Measurements from ENCODE around the gene CR1. TPM values are rescaled to one million over a fixed set of nuclear protein-coding genes. Genes with fewer than 3 reads are reported as not detected.

Gene CR1
- total and polyA plus RNA-seq, 2 of the 8 experiments (the other 6 are each of a cell fraction or from before 2014, with no cell fraction given): 0.15 to 0.22 TPM

DNA sequence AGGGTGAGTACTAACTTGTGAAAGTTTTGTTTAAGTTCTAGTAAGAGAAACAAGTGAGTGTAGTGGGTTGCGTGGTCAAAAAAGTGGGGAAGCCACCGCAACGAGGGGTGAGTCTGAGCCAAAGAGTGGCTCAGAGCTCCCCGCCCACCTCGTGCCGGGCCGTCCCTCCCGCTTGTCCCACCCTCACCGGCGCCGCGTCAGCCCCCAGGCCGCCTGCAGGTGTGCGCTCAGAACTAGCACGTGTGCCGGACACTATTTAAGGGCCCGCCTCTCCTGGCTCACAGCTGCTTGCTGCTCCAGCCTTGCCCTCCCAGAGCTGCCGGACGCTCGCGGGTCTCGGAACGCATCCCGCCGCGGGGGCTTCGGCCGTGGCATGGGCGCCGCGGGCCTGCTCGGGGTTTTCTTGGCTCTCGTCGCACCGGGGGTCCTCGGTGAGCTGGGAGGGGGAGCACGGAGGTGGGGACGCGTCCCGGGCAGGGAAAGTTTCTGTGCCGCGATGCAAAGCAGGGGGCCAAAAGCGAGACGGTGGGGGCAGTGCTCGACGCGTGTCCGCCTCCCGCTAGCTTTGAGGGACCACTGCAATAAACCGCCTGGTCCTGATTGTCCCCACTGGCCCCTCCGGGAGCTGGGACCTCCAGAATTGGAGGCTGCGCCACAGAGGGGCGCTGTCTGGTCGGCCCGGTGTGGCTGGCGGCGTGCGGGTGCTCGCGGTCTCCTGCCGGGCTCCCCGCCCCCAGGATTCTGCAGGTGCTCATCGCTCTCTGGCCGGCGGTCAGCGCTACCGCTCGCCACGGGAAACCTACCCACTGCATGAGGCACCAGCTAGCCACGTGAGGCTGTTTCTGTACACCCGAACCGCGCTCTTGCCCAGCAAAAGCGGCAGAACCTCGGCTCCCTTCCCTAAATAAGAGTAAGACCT is 41.7 kb upstream of the CR1 start, which contains the start of gene CR2 (continued):
- TF ChIP-seq CREB1 (IDR thresholded peaks at IDR 0.05) (peak; percentile 65), SIRT6 (IDR thresholded peaks at IDR 0.05; ENCODE audit: low read length) (no peak), RBBP5 (IDR thresholded peaks at IDR 0.05; ENCODE audit: borderline replicate concordance, low read depth, low read length) (peak; percentile 65; the same call in 1 of the 2 replicates), SAP30 (IDR thresholded peaks at IDR 0.05; ENCODE audit: insufficient read depth, insufficient replicate concordance, low read length) (no peak), NRF1 (IDR thresholded peaks at IDR 0.05; ENCODE audit: low read depth, low read length) (no peak), RXRA (IDR thresholded peaks at IDR 0.05; ENCODE audit: insufficient read depth, low read depth, low read length) (no peak), TAF7 (optimal IDR thresholded peaks at IDR 0.05; ENCODE audit: borderline replicate concordance, low read depth, low read length) (peak; percentile 48), KDM4A (IDR thresholded peaks at IDR 0.05; ENCODE audit: low read depth, low read length, severe bottlenecking) (peak; percentile 99), EGR1 (IDR thresholded peaks at IDR 0.05; ENCODE audit: borderline replicate concordance, low read depth, low read length) (no peak), HDAC2 (IDR thresholded peaks at IDR 0.05; ENCODE audit: borderline replicate concordance in 1 of 2, low read depth in 2 of 2, low read length in 2 of 2) (peak in 1 of 2 experiments; percentile 82; a peak in 1 of 4 replicates), SUZ12 (IDR thresholded peaks at IDR 0.05; ENCODE audit: low read length) (no peak), JUND (IDR thresholded peaks at IDR 0.05; ENCODE audit: low read length) (no peak), GTF2F1 (IDR thresholded peaks at IDR 0.05; ENCODE audit: borderline replicate concordance, low read depth, low read length) (no peak), TBP (IDR thresholded peaks at IDR 0.05; ENCODE audit: low read depth, low read length) (peak; percentile 57; the same call in 1 of the 2 replicates), CBX8 (IDR thresholded peaks at IDR 0.05; ENCODE audit: borderline replicate concordance, low read depth, low read length) (no peak), TAF1 (IDR thresholded peaks at IDR 0.05; ENCODE audit: low read depth, low read length) (peak; percentile 64), YY1 (IDR thresholded peaks at IDR 0.05; ENCODE audit: low read depth, low read length) (no peak), EP300 (IDR thresholded peaks at IDR 0.05; ENCODE audit: borderline replicate concordance in 1 of 2, low read depth in 2 of 2, low read length in 2 of 2) (no peak)
- TF ChIP-seq, protein P1, sequence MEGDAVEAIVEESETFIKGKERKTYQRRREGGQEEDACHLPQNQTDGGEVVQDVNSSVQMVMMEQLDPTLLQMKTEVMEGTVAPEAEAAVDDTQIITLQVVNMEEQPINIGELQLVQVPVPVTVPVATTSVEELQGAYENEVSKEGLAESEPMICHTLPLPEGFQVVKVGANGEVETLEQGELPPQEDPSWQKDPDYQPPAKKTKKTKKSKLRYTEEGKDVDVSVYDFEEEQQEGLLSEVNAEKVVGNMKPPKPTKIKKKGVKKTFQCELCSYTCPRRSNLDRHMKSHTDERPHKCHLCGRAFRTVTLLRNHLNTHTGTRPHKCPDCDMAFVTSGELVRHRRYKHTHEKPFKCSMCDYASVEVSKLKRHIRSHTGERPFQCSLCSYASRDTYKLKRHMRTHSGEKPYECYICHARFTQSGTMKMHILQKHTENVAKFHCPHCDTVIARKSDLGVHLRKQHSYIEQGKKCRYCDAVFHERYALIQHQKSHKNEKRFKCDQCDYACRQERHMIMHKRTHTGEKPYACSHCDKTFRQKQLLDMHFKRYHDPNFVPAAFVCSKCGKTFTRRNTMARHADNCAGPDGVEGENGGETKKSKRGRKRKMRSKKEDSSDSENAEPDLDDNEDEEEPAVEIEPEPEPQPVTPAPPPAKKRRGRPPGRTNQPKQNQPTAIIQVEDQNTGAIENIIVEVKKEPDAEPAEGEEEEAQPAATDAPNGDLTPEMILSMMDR (IDR thresholded peaks at IDR 0.05; ENCODE audit: control extremely low read depth in 1 of 3, insufficient read depth in 1 of 3, low read depth in 1 of 3, low read length in 3 of 3): peak; percentile 46 to 59 (median 52)
- TF ChIP-seq, protein P2, sequence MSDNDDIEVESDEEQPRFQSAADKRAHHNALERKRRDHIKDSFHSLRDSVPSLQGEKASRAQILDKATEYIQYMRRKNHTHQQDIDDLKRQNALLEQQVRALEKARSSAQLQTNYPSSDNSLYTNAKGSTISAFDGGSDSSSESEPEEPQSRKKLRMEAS (IDR thresholded peaks at IDR 0.05): peak; percentile 98
